ENCODE results near the gene ORMDL2.

- TF ChIP-seq CTCF (IDR thresholded peaks at IDR 0.05), result no peak
- TF ChIP-seq POLR2A (IDR thresholded peaks at IDR 0.05), result no peak
Observed at GRCh38 chr12:55845785-55846496, 28.1 kb downstream of the ORMDL2 start.

Measured in thyroid gland (tissue), 4 donors.